GM19324 (cell line): Measurements from ENCODE around the gene ARHGEF25.
A peak's percentile ranks its signal among the peaks of the same experiment; 100 is the strongest.
"Not testable (repeated sequence)": the region's sequence is repeated elsewhere in the genome, so short reads cannot be mapped to it uniquely, and the experiment has no call there.

ENCODE experiments used
- ATAC-seq: cut with Tn5 transposase; IDR thresholded peaks from one replicate; pipeline ENCODE4 v1.9.1; 2021; ENCODE audit warnings: mild to moderate bottlenecking, moderate library complexity; ENCODE audit not compliant: unreplicated experiment, low FRiP score

The ARHGEF25 gene

DNA sequence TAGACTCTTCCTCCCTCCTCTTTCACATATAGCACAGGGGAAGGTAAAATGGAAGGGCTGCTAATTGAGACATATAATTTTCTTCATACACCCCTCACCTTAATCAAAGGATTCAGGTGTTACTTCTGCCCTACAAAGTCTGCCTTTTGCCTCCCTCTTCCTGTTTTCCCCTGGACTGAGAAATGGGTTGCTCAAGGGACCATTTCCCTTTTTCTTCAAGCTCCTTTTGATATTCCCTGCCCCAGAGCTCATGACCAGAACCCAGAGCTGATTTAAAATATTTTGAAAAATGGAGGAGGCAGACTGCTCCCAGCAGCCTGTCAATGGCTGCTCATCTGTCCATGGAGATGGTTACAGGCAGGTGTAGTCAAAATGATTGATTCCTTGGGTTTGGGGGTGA, 26.5 kb upstream of the ARHGEF25 start:
- no peak for ATAC-seq

GRCh38 chr12:57585156-57585555, 26.1 kb upstream of the ARHGEF25 start:
- ATAC-seq, result no peak

DNA sequence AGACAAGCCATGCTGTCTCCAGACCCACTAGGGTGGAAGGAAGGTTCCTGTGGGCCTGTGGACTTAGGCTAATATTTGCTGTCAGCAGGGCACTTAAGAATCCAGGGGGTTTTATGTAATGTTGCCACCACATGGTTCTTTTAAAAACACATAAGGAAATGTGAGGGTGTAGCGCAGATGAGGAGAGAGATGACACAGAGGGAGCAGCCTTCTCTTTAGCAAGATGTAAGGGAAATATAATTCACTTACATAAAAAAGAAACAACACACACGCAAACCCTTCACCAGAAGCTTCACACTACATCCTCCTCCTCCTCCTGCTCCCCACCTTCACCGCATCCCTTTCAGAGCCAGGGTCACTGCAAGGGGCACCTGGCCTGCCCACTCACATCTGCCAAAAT, 25.1 kb upstream of the ARHGEF25 start:
- no peak for ATAC-seq

- no peak for ATAC-seq
Measured at GRCh38 chr12:57586832-57587429, 24.3 kb upstream of the ARHGEF25 start.

DNA sequence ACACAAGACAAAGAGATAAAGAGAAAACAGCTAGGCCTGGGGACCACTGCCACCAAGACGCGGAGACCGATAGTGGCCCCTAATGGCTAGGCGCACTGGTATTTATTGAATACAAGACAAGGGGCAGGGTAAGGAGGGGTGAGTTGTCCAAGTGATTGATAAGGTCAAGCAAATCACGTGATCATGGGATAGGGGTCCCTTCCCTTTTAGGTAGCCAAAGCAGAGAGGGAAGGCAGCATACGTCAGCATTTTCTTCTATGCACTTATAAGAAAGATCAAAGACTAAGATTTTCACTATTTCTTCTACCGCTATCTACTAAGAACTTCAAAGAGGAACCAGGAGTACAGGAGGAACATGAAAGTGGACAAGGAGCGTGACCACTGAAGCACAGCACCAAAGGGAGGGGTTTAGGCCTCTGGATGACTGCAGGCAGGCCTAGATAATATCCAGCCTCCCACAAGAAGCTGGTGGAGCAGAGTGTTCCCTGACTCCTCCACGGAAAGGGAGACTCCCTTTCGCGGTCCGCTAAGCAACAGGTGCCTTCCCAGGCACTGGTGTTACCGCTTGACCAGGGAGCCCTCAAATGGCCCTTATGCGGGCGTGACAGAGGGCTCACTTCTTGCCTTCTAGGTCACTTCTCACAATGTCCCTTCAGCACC, 22.2 kb upstream of the ARHGEF25 start:
- ATAC-seq, result not testable (repeated sequence)

DNA sequence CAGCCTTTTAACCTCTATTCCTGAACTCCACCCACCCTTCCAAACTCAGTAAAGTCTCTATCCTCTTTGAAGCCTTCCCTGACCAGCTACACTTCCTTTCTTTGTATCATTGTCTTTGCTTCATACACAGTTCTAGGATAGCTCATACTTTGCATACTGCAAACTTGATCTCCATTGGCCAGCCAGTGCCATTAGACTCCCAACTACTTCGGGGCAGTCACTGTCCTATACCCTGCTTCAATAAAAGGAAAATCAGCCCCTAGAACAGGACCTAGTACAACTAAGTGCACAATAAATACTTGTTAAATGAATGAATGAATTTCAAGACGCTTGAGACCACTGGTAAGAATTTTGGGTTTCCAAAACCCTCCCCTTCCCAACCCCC, 20.8 kb upstream of the ARHGEF25 start:
- no peak for ATAC-seq

DNA sequence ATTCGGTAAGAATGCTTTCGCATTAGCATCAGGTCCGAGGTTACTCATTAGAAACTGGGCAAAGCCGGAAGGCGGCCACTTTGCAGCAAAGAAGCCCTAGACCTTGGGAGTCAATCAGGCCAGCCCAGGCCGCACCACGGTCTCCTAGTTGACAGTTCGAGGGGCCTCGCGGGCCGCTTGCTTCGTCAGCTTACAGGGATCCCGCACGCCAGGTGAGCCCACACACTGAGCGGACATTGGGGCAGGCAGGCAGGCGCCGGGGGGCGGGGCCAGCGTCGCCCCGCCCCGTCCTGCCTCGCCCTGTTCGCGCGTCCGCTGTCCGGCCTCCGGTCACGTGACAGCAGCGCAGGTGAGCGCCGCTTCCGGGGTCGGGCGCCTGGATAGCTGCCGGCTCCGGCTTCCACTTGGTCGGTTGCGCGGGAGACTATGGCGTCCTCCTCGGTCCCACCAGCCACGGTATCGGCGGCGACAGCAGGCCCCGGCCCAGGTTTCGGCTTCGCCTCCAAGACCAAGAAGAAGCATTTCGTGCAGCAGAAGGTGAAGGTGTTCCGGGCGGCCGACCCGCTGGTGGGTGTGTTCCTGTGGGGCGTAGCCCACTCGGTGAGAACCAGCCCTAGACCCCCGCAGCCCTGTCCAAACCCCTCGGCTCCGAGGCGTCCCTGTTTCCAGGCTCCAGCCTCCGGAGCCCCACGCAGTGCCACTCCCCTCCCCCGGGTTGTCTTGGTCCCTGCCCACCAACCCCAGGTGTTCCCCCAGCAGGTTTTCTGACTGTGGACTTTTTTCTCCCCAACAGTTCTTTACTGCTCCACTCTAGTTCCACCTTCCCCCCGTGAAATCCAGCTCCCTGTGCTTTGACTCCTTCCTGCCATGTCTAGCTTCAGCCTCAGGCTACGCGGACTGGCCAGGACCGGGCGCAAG, 20.1 kb upstream of the ARHGEF25 start, which contains the start of gene PIP4K2C:
PIP4K2C (plus strand) TSS at position 329 of the 918 bp plus-strand sequence; CDS start at position 427, 98 bp downstream.
- ATAC-seq, result peak; percentile 94

GRCh38 chr12:57591782-57592325, 19.4 kb upstream of the ARHGEF25 start:
- peak; percentile 11 for ATAC-seq

DNA sequence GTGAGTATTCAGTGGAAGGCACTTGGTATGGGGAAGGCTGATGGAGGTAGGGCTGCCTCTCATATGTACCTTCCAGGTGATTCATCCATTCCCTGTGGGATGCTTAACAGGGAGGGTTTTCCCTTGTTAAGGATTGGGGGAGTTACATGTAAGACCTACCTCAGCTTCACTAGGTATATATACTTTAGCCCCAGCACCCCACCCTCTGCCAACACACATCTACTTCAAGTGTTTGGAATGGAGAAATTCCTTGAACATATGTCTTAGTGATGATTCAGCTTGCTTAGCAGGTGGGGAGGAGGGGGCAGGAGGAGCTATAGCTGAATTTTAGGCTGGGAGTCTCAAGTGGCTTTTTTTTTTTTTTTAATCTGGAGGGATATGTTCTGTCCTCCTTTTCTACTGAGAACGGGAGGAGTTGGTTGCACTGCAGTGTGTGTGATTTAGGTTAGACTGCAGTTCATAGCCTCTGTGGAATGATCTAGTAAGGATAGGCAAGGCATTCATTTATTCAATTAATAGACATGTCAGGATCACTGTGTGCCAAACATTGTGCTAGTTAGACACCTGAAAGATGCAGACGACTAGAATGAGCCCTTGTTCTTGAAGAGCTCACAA, 18.6 kb upstream of the ARHGEF25 start:
- ATAC-seq, result no peak

- ATAC-seq, result no peak
Measured at GRCh38 chr12:57593187-57593586, 18.0 kb upstream of the ARHGEF25 start.

GRCh38 chr12:57600395-57600794, 10.8 kb upstream of the ARHGEF25 start:
- ATAC-seq, result no peak

- ATAC-seq, result no peak
Measured at GRCh38 chr12:57602544-57602943, 8.7 kb upstream of the ARHGEF25 start.

DNA sequence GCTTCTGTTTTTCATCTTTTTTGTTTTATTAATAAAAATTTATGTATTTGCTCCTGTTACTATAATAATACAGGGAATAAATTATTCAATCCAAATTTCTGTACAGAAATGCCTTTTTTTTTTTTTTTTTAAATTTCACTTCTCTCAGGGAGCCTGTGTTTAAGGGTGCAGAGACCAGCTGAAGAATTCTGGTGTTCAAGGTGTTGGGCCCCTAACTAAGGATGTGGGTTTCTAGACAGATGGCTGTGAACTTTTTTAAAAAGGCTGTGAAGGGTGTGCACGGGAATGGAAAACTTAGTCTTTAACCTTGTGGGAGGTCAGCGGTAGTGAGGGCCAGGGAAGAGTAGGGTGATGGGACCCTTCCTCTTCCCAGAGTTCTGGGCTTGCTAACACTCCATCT, 7.9 kb upstream of the ARHGEF25 start:
- ATAC-seq, result no peak

DNA sequence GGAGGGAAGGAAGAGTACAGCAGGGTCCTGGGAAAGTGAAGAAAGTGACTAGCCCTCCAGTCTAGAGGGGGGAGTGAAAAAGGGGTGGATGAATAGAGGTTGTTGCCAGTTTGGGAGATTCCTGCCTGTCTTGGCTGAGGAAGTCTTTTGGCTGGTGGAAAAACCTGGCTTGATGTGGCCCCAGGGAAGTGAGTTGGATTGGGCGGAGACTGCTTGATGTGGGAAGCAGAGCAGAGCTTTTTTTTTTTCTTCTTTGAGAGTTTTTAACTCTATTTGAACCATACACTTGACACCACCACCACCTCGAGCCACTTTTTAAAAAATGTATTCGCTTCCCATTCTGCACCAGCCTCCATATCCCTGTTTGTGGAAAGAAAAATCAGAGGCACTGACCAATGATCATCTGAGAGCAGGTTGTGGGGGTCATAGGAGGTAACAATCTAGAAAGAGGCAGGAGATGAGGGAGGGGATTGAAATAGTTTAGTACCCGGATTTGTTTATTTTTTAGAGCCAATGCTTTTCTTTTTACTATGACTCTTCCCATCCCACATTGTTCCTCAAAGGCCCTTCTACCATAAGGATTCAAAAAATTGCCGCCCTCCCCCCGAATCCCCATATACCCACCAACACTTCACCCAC, 7.3 kb upstream of the ARHGEF25 start:
- ATAC-seq, result no peak

DNA sequence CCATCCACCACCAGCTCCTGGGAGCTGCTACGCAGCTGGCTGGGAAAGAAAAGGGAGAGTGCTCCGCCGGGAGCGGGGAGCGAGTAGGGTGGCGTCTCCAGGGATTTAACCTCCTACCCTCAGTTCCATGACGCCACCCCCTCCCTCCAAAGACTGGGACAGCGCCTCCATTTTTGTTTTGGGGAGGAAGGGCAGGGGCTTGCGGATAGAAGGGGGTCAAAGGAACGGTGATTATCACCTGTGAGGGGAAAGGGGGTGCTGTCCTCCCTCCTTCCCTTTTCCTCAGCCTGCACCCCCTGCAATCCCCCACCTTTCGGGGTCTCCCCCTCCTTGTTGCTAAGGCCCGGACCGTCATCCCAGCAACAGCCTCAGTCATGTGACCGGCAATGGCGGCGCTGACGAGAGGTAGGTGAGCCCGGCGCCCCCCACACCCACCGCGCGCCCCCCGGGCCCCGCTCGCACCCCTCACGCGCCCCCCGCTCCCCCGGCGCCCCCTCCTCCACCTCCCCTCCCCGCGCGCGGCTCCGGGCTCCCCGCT, 6.7 kb upstream of the ARHGEF25 start, which contains the start of gene DTX3:
DTX3 (plus strand) TSS at position 371 of the 538 bp plus-strand sequence. CDS start 1,694 bp downstream, outside the sequence.
- no peak for ATAC-seq

GRCh38 chr12:57604992-57605810, 6.0 kb upstream of the ARHGEF25 start:
- ATAC-seq, result no peak

DNA sequence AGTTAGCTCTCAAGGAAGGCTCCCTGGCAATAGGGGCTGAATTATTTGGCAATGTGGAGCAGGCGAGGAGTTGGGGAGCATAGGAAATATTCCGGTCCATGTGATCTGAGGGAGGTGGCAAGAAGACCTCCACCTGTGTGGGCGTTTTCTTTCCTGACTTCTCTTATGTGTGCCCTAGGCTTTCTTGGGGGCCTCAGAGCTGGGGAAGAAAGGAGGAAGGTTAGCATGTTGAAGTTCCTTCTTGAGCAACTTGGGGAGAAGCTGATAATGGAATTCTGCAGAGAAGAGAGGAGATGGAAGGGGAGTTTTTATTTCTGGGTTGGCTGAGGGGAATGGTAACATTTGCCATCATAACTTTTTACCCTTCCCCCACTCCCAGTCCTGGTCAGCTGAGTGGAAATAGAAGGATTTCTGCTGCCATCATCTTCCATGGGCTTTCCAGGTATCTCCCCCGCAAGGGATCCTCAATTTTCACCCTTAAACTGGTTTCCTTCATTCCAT, 5.4 kb upstream of the ARHGEF25 start:
- no peak for ATAC-seq

GRCh38 chr12:57606399-57606798, 4.8 kb upstream of the ARHGEF25 start:
- ATAC-seq, result no peak

DNA sequence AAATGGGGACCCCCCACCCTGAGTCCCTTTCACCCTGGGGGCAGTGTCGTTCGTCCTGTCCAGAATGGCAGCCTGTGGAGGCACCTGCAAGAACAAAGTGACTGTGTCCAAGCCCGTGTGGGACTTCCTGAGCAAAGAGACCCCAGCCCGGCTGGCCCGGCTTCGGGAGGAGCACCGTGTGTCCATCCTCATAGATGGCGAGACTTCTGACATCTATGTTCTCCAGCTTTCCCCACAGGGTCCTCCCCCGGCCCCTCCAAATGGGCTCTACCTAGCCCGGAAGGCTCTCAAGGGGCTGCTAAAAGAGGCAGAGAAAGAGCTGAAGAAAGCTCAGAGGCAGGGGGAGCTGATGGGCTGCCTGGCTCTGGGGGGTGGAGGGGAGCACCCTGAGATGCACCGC, 4.4 kb upstream of the ARHGEF25 start:
- ATAC-seq, result no peak
